GM11168 (cell line): ENCODE results near the gene SCTR.

Experiments used
- in situ Hi-C: fragments of 300-500 bp; cut with MboI; formaldehyde crosslinking; loops from one replicate; pipeline ENCODE4 v1.12.0; 2022; ENCODE audit warnings: low sequenced_read_pairs; ENCODE audit not compliant: unreplicated experiment

The SCTR gene

DNA sequence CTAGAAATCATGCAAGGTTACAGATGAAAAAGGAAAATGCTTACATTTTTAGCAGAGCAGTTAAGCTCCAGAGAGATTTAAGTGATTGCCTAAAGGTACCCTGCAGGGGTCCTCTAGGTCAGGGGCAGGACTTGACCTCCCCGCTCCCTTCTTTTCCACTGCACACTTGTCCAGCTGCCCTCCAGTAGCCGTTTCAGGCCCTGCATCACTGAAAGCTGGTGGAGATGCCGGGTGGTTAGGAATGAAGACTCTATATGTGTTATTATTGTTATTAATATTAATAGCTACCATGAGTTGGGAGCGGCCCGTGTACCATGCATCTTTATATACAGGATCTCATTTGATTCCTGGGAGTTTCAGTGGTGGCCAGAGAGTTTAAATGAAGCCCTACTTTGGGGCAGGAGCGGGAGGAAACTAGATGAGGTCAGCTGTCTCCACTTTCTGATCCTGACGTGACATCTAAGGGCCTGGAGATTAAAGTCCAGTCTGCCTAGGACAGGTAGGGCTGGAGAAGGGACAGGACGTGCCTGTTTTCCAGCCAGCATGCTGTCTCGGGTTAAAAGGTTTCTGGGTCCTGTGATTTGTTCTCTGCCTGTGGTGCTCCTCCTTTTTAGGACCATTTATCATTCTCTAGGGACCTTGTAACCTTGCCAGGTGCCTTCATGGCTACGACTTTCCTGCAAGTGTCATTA is 90.5 kb downstream of the SCTR start:
- in situ Hi-C loops, result no loop called here

DNA sequence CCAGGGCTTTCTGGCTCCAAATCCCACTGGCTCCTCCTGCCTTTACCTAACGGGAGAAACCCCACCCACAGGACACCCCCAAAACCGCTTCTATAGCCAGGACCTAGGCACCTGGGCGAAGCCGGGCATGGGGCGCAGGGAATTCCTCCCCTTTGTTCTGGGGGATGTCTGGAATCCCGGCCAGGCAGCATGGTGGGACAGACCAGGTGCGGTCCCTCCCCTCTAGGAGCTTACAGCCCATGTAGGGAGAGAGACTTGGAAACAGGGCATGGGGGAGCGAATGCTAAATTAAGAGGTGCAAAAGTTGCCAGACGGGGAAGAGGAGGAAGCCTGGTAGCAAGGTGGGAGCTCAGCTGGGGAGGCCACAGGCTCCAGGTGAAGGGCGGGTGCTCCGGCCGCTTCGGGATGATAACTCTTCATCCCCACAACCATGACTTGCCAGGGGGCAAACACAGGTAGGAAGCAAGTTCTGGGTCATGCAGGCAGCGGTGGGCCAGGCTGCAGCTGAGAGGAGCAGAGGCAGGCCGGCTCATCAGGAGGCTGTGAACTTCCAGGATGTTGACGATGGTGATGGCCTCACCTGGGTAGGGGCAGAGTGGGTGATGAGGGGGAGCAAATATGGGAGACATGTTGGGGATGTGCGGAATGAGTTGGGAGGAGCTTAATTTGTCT is 91.3 kb downstream of the SCTR start:
- in situ Hi-C loops, result no loop called here

GRCh38 chr2:119431976-119432850 is 92.1 kb downstream of the SCTR start:
- in situ Hi-C loops, result no loop called here

- in situ Hi-C loops, result no loop called here
Observed at GRCh38 chr2:119431155-119431975, 92.9 kb downstream of the SCTR start, which contains the start of gene TMEM37. Gene TMEM37 (plus strand): TSS chr2:119431854. CDS start chr2:119431904, 50 bp downstream.

GRCh38 chr2:119430023-119430498 is 94.2 kb downstream of the SCTR start:
- in situ Hi-C loops, result no loop called here

GRCh38 chr2:119429225-119429981 is 94.9 kb downstream of the SCTR start:
- in situ Hi-C loops, result no loop called here

- in situ Hi-C loops, result no loop called here
Observed at GRCh38 chr2:119428488-119429224, 95.6 kb downstream of the SCTR start.

- in situ Hi-C loops, result no loop called here
Observed at GRCh38 chr2:119427756-119428155, 96.5 kb downstream of the SCTR start.

DNA sequence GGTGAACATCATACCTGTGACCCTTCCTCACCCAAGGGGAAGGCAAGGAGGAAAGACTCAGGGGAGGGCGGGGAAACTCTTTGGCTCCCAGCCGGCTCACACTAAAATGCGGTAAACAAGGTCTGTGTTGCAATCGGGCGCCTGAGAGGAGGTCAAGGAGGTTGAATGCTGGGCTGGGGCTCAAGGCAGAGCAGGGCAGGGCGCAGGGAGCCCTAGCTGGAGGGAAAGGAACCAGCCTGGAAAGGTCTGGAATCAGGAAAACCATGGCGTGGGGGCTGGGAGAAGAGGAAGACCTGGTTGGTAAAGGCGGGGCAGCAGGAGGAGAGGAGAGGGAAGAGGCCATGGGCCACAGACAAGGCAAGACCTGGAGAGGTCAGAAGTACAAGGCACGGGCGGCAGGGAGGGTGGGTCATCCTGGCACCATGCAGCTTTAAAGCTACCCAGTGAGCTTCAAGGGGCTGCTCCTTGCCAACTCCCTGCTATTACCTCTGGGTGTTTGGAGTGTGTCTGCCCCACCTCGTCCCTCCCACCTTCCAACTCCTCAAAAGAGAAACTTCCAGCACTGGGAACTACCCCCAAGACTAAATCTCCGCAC is 97.4 kb downstream of the SCTR start:
- in situ Hi-C loops, result no loop called here

DNA sequence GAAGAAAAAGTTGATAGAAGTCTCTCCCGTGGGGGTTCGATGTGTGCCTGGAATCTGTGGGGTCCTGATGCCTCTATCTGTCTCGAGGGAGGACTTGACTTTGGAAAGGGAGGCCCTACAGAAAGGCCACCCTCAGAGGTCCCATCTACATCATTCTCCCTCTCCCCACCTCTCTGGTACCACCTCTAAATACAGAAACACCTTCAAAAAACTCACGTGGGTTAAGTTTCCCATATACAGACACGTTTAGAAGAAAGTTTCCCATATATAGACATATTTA is 97.9 kb downstream of the SCTR start:
- in situ Hi-C loops, result no loop called here

GRCh38 chr2:119425620-119426395 is 98.5 kb downstream of the SCTR start:
- in situ Hi-C loops, result no loop called here

GRCh38 chr2:119425119-119425405 is 99.2 kb downstream of the SCTR start:
- in situ Hi-C loops, result no loop called here

GRCh38 chr2:119424284-119425118 is 99.8 kb downstream of the SCTR start:
- in situ Hi-C loops, result loop anchor here (25.0 kb wide), 1 partner anchor 238 kb away; no protein-coding TSS in a partner anchor

DNA sequence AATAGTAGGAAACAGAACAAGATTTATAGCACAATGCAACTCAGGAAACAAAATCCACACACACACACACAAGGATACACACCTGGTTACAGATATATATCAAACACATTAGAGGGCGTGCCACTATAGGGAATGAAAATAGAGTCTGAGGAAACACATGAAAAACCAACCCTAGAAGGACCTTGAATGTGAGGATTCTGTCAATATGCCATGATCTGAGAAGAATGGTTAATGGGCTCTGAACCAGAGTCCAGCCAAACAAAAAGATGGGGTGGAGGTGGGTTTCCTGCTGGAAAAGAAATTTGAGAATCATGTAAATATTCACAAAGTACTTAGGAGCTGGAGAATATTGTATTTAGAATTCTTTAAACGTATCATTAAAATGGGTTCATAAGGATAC is 100.5 kb downstream of the SCTR start:
- in situ Hi-C loops, result loop anchor here (25.0 kb wide), 1 partner anchor 238 kb away; no protein-coding TSS in a partner anchor

DNA sequence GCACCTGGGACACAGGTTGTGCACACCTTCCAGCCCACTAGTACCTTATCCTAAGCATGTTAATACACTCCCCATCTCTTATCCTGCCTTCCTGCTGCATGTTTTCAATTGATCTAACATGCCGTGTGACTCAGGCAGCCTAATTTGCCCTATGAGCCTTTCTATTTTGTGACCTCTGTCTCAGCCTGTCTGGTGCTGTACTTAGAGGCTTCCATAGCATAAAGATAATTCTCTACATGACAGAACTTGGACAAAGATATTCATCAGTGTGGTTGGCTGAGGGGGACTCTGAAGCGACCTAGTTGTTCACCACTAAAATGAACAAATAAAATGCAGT is 101.2 kb downstream of the SCTR start:
- in situ Hi-C loops, result loop anchor here (25.0 kb wide), 1 partner anchor 239 kb away; no protein-coding TSS in a partner anchor

DNA sequence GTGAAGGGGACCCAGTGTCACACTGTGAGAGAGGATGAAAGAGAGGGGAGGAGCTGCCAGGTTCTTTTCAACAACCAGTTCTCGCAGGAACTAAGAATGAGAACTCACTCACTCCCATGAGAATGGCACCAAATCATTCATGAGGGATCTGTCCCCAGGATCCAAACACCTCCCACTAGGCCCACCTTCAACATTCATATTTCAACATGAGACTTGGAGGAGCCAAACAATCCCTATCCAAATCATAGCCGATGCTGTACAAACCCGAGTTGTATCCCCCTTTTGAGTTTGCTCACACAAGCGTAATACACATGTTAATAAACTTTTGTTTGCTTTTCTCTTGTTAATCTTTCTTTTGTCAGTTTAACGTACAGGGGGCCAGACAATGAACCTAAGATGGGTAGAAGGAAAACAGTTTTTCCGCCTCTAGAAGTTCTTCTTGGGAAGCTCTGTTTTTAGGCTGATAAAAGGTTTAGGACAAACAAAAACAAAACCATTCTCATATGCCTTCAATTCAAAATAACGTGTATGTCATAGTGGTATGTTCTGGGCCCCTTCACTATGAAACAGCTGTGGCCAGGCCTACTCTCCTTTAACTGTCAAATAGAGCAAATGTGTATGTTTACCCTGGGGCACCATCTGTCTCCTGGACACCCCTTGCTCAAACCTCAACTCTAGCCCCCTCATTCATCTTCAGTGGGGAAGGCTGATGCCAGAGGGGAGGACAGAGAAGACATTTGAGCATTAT is 101.7 kb downstream of the SCTR start:
- in situ Hi-C loops, result loop anchor here (25.0 kb wide), 1 partner anchor 240 kb away; no protein-coding TSS in a partner anchor
